Neural cell (in vitro differentiated cells): ENCODE results near the gene PIGT. TPM values are rescaled to one million over a fixed set of nuclear protein-coding genes. Genes with fewer than 3 reads are reported as not detected.

Experiments used
- H2AFZ ChIP-seq: fragments of 200-600, 300-800 bp; sonication (generic), shearing (Covaris generic); 2 replicates; pipeline ENCODE4 v1.6.0; 2014; ENCODE audit warnings: low read depth, mild to moderate bottlenecking, antibody characterized with exemption, low read length, moderate library complexity
- H3F3A ChIP-seq: fragments of 200-600 bp; shearing (Covaris generic); 2 replicates; pipeline ENCODE4 v1.6.1; 2016; ENCODE audit warnings: mild to moderate bottlenecking, moderate library complexity, mixed read lengths, antibody characterized with exemption, low read length; ENCODE audit not compliant: insufficient read depth, poor library complexity, severe bottlenecking
- H3K27ac ChIP-seq: fragments of 200-600, 300-800 bp; sonication (generic), shearing (Covaris generic); 2 replicates; pipeline ENCODE4 v1.5.1; 2014; ENCODE audit warnings: mild to moderate bottlenecking, low read length, moderate library complexity
- H3K27me3 ChIP-seq: fragments of 300-800, 200-600 bp; sonication (generic), shearing (Covaris generic); 2 replicates; pipeline ENCODE4 v1.6.0; 2014; ENCODE audit warnings: mild to moderate bottlenecking, low read depth, low read length, moderate library complexity; ENCODE audit not compliant: insufficient read depth
- H3K36me3 ChIP-seq: fragments of 300-800, 200-600 bp; sonication (generic), shearing (Covaris generic); 2 replicates; pipeline ENCODE4 v1.5.1; 2014; ENCODE audit warnings: mild to moderate bottlenecking, antibody characterized with exemption, low read length, moderate library complexity; ENCODE audit not compliant: insufficient read depth
- H3K4me2 ChIP-seq: fragments of 300-800, 200-600 bp; sonication (generic), shearing (Covaris generic); 2 replicates; pipeline ENCODE4 v1.6.0; 2014; ENCODE audit warnings: mild to moderate bottlenecking, low read length
- H3K4me3 ChIP-seq: fragments of 300-800, 200-600 bp; sonication (generic), shearing (Covaris generic); 2 replicates; pipeline ENCODE4 v1.5.1; 2014; ENCODE audit warnings: mild to moderate bottlenecking, low read length, moderate library complexity
- H3K79me2 ChIP-seq: fragments of 200-600 bp; shearing (Covaris generic); replicated peaks from 2 replicates; pipeline ENCODE4 v1.6.0; 2014; ENCODE audit warnings: mild to moderate bottlenecking, low read length, moderate library complexity; ENCODE audit not compliant: insufficient read depth
- H3K9ac ChIP-seq: fragments of 300-800, 200-600 bp; sonication (generic), shearing (Covaris generic); 2 replicates; pipeline ENCODE4 v1.6.1; 2016; ENCODE audit warnings: mild to moderate bottlenecking, low read length, mixed read lengths
- H3K9me2 ChIP-seq: fragments of 200-600 bp; shearing (Covaris generic); 2 replicates; pipeline ENCODE4 v1.6.1; 2016; ENCODE audit warnings: mild to moderate bottlenecking, low read length, mixed read lengths; ENCODE audit not compliant: insufficient read depth
- H3K9me3 ChIP-seq: fragments of 200-600, 300-800 bp; sonication (generic), shearing (Covaris generic); 2 replicates; pipeline ENCODE4 v1.6.1; 2016; ENCODE audit warnings: mild to moderate bottlenecking, mixed run types, low read length, moderate library complexity, mixed read lengths
- H4K20me1 ChIP-seq: fragments of 200-600 bp; shearing (Covaris generic); 2 replicates; pipeline ENCODE4 v1.6.1; 2016; ENCODE audit warnings: mild to moderate bottlenecking, mixed run types; ENCODE audit not compliant: insufficient read depth
- CTCF ChIP-seq: fragments of 450-650 bp; IDR thresholded peaks from 2 replicates; pipeline ENCODE4 v1.5.1; 2014; ENCODE audit warnings: antibody characterized with exemption, mild to moderate bottlenecking, moderate library complexity; ENCODE audit not compliant: poor library complexity, severe bottlenecking
- EP300 ChIP-seq: fragments of 450-650 bp; conservative IDR thresholded peaks from 2 replicates; pipeline ENCODE4 v1.6.1; 2014; ENCODE audit warnings: antibody characterized with exemption, mild to moderate bottlenecking, moderate library complexity; ENCODE audit not compliant: poor library complexity, severe bottlenecking
- EZH2 ChIP-seq: fragments of 200-600, 300-800 bp; shearing (Covaris generic), sonication (generic); IDR thresholded peaks from 2 replicates; pipeline ENCODE4 v1.6.1; 2014; ENCODE audit warnings: antibody characterized with exemption, low read length, borderline replicate concordance, mild to moderate bottlenecking; ENCODE audit not compliant: insufficient read depth, poor library complexity, severe bottlenecking
- MXI1 ChIP-seq: fragments of 450-650 bp; conservative IDR thresholded peaks from 2 replicates; pipeline ENCODE4 v1.6.1; 2014; ENCODE audit warnings: antibody characterized with exemption, mild to moderate bottlenecking; ENCODE audit not compliant: poor library complexity, severe bottlenecking
- POLR2AphosphoS5 ChIP-seq: IDR thresholded peaks from 2 replicates; pipeline ENCODE4 v1.6.1; 2012
- RAD21 ChIP-seq: fragments of 450-650 bp; conservative IDR thresholded peaks from 2 replicates; pipeline ENCODE4 v1.6.1; 2014; ENCODE audit warnings: antibody characterized with exemption, mild to moderate bottlenecking, moderate library complexity
- REST ChIP-seq: IDR thresholded peaks from 2 replicates; pipeline ENCODE4 v1.6.1; 2012; ENCODE audit warnings: borderline replicate concordance
- SMC3 ChIP-seq: fragments of 450-650 bp; conservative IDR thresholded peaks from 2 replicates; pipeline ENCODE4 v1.6.1; 2014; ENCODE audit warnings: antibody characterized with exemption, mild to moderate bottlenecking, moderate library complexity; ENCODE audit not compliant: poor library complexity
- TAF1 ChIP-seq: IDR thresholded peaks from 2 replicates; pipeline ENCODE4 v1.6.1; 2012; ENCODE audit warnings: low read depth
- polyA plus RNA-seq: library from polyadenylated mRNA; depleted of rRNA; stranded (reverse); fragments of >200 nt; gene quantifications from 2 replicates; pipeline ENCODE4 v1.2.3, GENCODE V29; 2014

PIGT gene
- polyA plus RNA-seq, 1 donor from 2014 or later, result 24.3 TPM

GRCh38 chr20:45408646-45409213, 7.2 kb upstream of the PIGT start:
- H4K20me1 ChIP-seq, result no peaks in the 10 kb centered on the region
- H3K9ac ChIP-seq, result no peak overlapping the region
- H2AFZ ChIP-seq, result no peak overlapping the region
- no peak overlapping the region for H3K4me3 ChIP-seq
- no peaks in the 10 kb centered on the region for H3F3A ChIP-seq
- H3K36me3 ChIP-seq, result no peaks in the 10 kb centered on the region
- no peaks in the 10 kb centered on the region for H3K9me3 ChIP-seq
- no peak overlapping the region for H3K4me2 ChIP-seq
- no peak overlapping the region for H3K27ac ChIP-seq
- peaks cover 19% of the 10 kb centered on the region for H3K27me3 ChIP-seq
- no peaks in the 10 kb centered on the region for H3K79me2 ChIP-seq
- TF ChIP-seq POLR2AphosphoS5 (no peak), CTCF (no peak), REST (no peak), RAD21 (no peak), MXI1 (no peak), TAF1 (no peak), EP300 (no peak)
- H3K9me2 ChIP-seq, result no peaks in the 10 kb centered on the region

GRCh38 chr20:45409521-45410272, 6.2 kb upstream of the PIGT start:
- no peak overlapping the region for H3K9ac ChIP-seq
- H3F3A ChIP-seq, result no peaks in the 10 kb centered on the region
- no peak for TF ChIP-seq MXI1
- no peak for TF ChIP-seq POLR2AphosphoS5
- TF ChIP-seq SMC3, result no peak
- TF ChIP-seq CTCF, result no peak
- TF ChIP-seq RAD21, result no peak
- TF ChIP-seq EZH2, result no peak
- TF ChIP-seq REST, result no peak
- TF ChIP-seq EP300, result no peak
- no peak for TF ChIP-seq TAF1
- H4K20me1 ChIP-seq, result no peaks in the 10 kb centered on the region
- no peak overlapping the region for H3K4me2 ChIP-seq
- H3K27ac ChIP-seq, result no peak overlapping the region
- H3K27me3 ChIP-seq, result peaks cover 19% of the 10 kb centered on the region
- H3K9me3 ChIP-seq, result no peaks in the 10 kb centered on the region
- H2AFZ ChIP-seq, result no peak overlapping the region
- no peaks in the 10 kb centered on the region for H3K36me3 ChIP-seq
- no peaks in the 10 kb centered on the region for H3K9me2 ChIP-seq
- no peak overlapping the region for H3K4me3 ChIP-seq
- H3K79me2 ChIP-seq, result no peaks in the 10 kb centered on the region
